Adrenal gland (tissue), 12 donors: ENCODE data around the gene EXOC6. TPM values are rescaled to one million over a fixed set of nuclear protein-coding genes. Genes with fewer than 3 reads are reported as not detected.

Experiments used
- DNase-seq, 7 donors: peaks; one replicate each; pipeline ENCODE4 v3.0.0-alpha.2; 2019 to 2020
- H3K27ac ChIP-seq, 5 donors: fragments of 200-600 bp; sonication (generic) in 4 of 5; 1 replicate in 3 of 5; 2 replicates in 2 of 5; pipeline versions ENCODE4 v1.5.1 to v1.8.0; 2016 to 2020; ENCODE audit warnings: mild to moderate bottlenecking in 1 of 5
- H3K27me3 ChIP-seq: fragments of 200-600 bp; 2 replicates; pipeline ENCODE4 v1.8.0; 2021
- H3K36me3 ChIP-seq, 2 donors: fragments of 200-600 bp; replicated peaks in 1 of 2; 1 replicate in 1 of 2; 2 replicates in 1 of 2; pipeline versions ENCODE4 v1.5.1 to v1.8.0; 2018 to 2022
- H3K4me1 ChIP-seq, 2 donors: fragments of 200-600 bp; replicated peaks in 1 of 2; 1 replicate in 1 of 2; 2 replicates in 1 of 2; pipeline versions ENCODE4 v1.5.1 to v1.8.0; 2018 to 2021
- H3K4me3 ChIP-seq, 4 donors: fragments of 200-600 bp; sonication (generic) in 3 of 4; one replicate each; pipeline ENCODE4 v1.5.1; 2016 to 2018
- H3K9me3 ChIP-seq, 3 donors: fragments of 200-600 bp; sonication (generic) in 1 of 3; replicated peaks in 1 of 3; 1 replicate in 2 of 3; 2 replicates in 1 of 3; pipeline versions ENCODE4 v1.5.1 to v1.8.0; 2016 to 2021
- CTCF ChIP-seq, 6 experiments: fragments of 450-650 bp in 4 of 6; fragments of 200-600 bp in 2 of 6; sonication (generic) in 1 of 6; IDR thresholded peaks; 1 replicate in 5 of 6; 2 replicates in 1 of 6; pipeline versions ENCODE4 v1.5.1 to v1.8.0; 2016 to 2021; ENCODE audit warnings: antibody characterized with exemption in 6 of 6, mild to moderate bottlenecking in 2 of 6, moderate library complexity in 1 of 6
- POLR2A ChIP-seq, 2 donors: fragments of 450-650 bp; IDR thresholded peaks; one replicate each; pipeline ENCODE4 v1.6.1; 2017; ENCODE audit warnings: antibody characterized with exemption in 2 of 2, mild to moderate bottlenecking in 2 of 2, moderate library complexity in 1 of 2
- WGBS, 4 donors: extraction: QIAGEN DNeasy Blood & Tissue Kit in 2 of 4; methylation state at CpG; one replicate each; pipeline versions ENCODE4 v1.1.5 to v1.1.7; 2013 to 2017; 5-methylcytosine and 5-hydroxymethylcytosine counted together
- intact Hi-C, 2 donors: fragments of 100-400 bp; cut with DNase I; formaldehyde crosslinking; loops; one replicate each; pipeline versions ENCODE4 v1.14.1 to v1.15.0; 2022 to 2023
- polyA plus RNA-seq, 3 donors: library from polyadenylated mRNA; stranded (reverse); fragments of 200-250 nt in 2 of 3; fragments of 350-450 nt in 1 of 3; fragmentation: Illumina TruSeq in 1 of 3; extraction: RNeasy Lipid Tissue Mini Kit (QIAGEN cat#74804) in 1 of 3; gene quantifications; one replicate each; pipeline ENCODE4 v1.2.3, GENCODE V29; 2013 to 2014
- total RNA-seq, 9 donors: library from RNA; depleted of rRNA in 4 of 9; stranded (reverse); fragments of >200 nt in 4 of 9; fragments of 120-200 nt in 1 of 9; fragmentation: NEBNext Ultra II Directional in 1 of 9; extraction: Animal tissue kit (Norgen Biotek cat#: 25700) in 1 of 9; gene quantifications; one replicate each; pipeline versions ENCODE4 v1.1.0 to v1.2.4, GENCODE V29; 2013 to 2023
- donor health status: healthy with polysubstance abuse.
- donor health status: Bipolar disorder and iron deficiency.
- donor health status: DM: yes; HTN: yes; CAD: no.
- donor health status: DM: no; HTN: no; CAD: no.
- donor health status: DM: no; HTN: no; CAD: no.
- donor health status: DM: yes; HTN: yes; CAD: no.

Gene EXOC6
- total and polyA plus RNA-seq, 12 donors: 7.1 to 60.1 (median 25.7) TPM

- intact Hi-C loops: no loop called here
- Histone ChIP-seq H3K27ac (no peak overlapping the region), H3K9me3 (no peaks in the 10 kb centered on the region), H3K27me3 (peaks cover 70% of the 10 kb centered on the region), H3K4me1 (peaks cover 17 to 45% of the 10 kb centered on the region in 2 donors), H3K4me3 (no peak overlapping the region), H3K36me3 (no peaks in the 10 kb centered on the region)
- no peak for DNase-seq
- 75 to 84% (median 76%) methylated on average over 5 of the region's 5 CpGs for WGBS, 4 donors
- TF ChIP-seq POLR2A (IDR thresholded peaks at IDR 0.05) (no peak), CTCF (IDR thresholded peaks at IDR 0.05) (no peak)
These were observed 222.3 kb downstream of the EXOC6 start for GRCh38 chr10:93070378-93071176.

- H3K4me1 ChIP-seq: peaks cover 17 to 45% of the 10 kb centered on the region in 2 donors
- H3K27me3 ChIP-seq: peaks cover 64% of the 10 kb centered on the region
- DNase-seq: no peak
- 70 to 94% (median 80%) methylated on average over 7 of the region's 7 CpGs for WGBS, 4 donors
- TF ChIP-seq POLR2A (IDR thresholded peaks at IDR 0.05) (no peak), CTCF (IDR thresholded peaks at IDR 0.05) (no peak)
- H3K36me3 ChIP-seq: no peaks in the 10 kb centered on the region
- no peak overlapping the region for H3K27ac ChIP-seq
- no peaks in the 10 kb centered on the region for H3K9me3 ChIP-seq
- H3K4me3 ChIP-seq: no peak overlapping the region
- intact Hi-C loops: no loop called here
These were observed 222.8 kb downstream of the EXOC6 start for GRCh38 chr10:93071177-93071472.

GRCh38 chr10:93071674-93072224 is 223.4 kb downstream of the EXOC6 start:
- DNase-seq: peak; percentile 32 to 72 (median 56)
- intact Hi-C loops: no loop called here
- H3K36me3 ChIP-seq: no peaks in the 10 kb centered on the region
- peaks cover 58% of the 10 kb centered on the region for H3K27me3 ChIP-seq
- TF ChIP-seq POLR2A (IDR thresholded peaks at IDR 0.05) (no peak), CTCF (IDR thresholded peaks at IDR 0.05) (no peak)
- peaks cover 17 to 45% of the 10 kb centered on the region in 2 donors for H3K4me1 ChIP-seq
- peak overlapping the region in 2 of 4 donors; percentile 21 to 42 for H3K4me3 ChIP-seq
- WGBS, 4 donors: 2 to 10% (median 5%) methylated on average over 19 to 37 of the region's 37 CpGs
- no peak overlapping the region for H3K27ac ChIP-seq
- H3K9me3 ChIP-seq: no peaks in the 10 kb centered on the region

DNA sequence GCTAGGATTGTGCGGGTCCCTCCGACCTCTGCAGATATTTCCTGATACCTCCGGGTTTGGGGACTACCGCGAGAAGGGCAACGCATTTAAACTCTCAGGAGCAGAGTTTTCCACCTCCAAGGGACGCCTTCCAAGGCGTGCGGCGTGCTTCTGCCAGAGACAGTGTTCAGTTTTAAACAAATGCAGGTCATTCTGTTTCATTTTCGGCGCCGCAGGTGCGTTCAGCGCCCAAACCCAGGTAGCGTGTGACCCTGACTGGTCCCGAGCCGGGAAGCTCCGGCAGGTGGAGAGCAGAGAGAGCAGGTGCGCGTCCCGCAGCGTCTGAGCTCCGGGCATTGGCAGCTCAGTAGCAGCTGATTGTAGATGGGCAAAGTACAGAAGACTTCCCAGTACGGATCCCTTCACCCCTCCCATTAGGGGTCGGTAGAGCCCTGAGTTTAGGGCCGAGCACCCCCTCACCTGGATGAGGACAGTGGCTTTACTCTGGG is 223.9 kb downstream of the EXOC6 start:
- H3K9me3 ChIP-seq: no peaks in the 10 kb centered on the region
- intact Hi-C loops: no loop called here
- whole genome bisulfite sequencing, 4 donors: 0 to 2% (median 1%) methylated on average over 4 to 27 of the region's 27 CpGs
- no peak overlapping the region for H3K27ac ChIP-seq
- peak overlapping the region in 2 of 4 donors; percentile 21 to 42 for H3K4me3 ChIP-seq
- peaks cover 17 to 45% of the 10 kb centered on the region in 2 donors for H3K4me1 ChIP-seq
- H3K27me3 ChIP-seq: peaks cover 55% of the 10 kb centered on the region
- TF ChIP-seq POLR2A (IDR thresholded peaks at IDR 0.05) (no peak), CTCF (IDR thresholded peaks at IDR 0.05) (no peak)
- H3K36me3 ChIP-seq: no peaks in the 10 kb centered on the region
- no peak for DNase-seq
